Activated CD8-positive, alpha-beta memory T cell treated with anti-CD3 and anti-CD28 coated beads, Interleukin-2, amount 10 ng/mL, durations not matched to agents 7 days and 5 days (primary cell): ENCODE measurements around the gene PSMA6. TPM values are rescaled to one million over a fixed set of nuclear protein-coding genes. Genes with fewer than 3 reads are reported as not detected.

Experiments
- ATAC-seq: fragments of 150-1000 bp; cut with Tn5 transposase; one replicate; pipeline ENCODE4 v1.10.0; 2021; ENCODE audit warnings: moderate library complexity
- CTCF ChIA-PET: fragments of 350-600 bp; sonication (Branson Sonifier 250); formaldehyde crosslinking; loops from one replicate; lab custom pipeline; 2021; ENCODE audit warnings: antibody characterized with exemption; lab: Charles Lee
- DNase-seq: peaks from one replicate; pipeline ENCODE4 v3.0.0-alpha.2; 2020
- H3K27ac Mint-ChIP-seq: one replicate; pipeline ENCODE4 v1.8.0; 2021; ENCODE audit warnings: mild to moderate bottlenecking, mixed read lengths
- H3K27me3 Mint-ChIP-seq: one replicate; pipeline ENCODE4 v1.8.0; 2021; ENCODE audit warnings: mixed read lengths
- H3K36me3 Mint-ChIP-seq: one replicate; pipeline ENCODE4 v1.8.0; 2021; ENCODE audit warnings: mild to moderate bottlenecking, mixed read lengths
- H3K4me1 Mint-ChIP-seq: one replicate; pipeline ENCODE4 v1.8.0; 2021; ENCODE audit warnings: mixed read lengths
- H3K4me3 Mint-ChIP-seq: one replicate; pipeline ENCODE4 v1.8.0; 2021; ENCODE audit warnings: mild to moderate bottlenecking, moderate library complexity, mixed read lengths
- H3K9me3 Mint-ChIP-seq: one replicate; pipeline ENCODE4 v1.8.0; 2022; ENCODE audit warnings: low read depth, mixed read lengths
- total RNA-seq, 2 experiments: library from RNA; stranded (reverse); gene quantifications; one replicate each; pipeline ENCODE4 v1.2.3, GENCODE V29; 2021

Gene PSMA6
- total RNA-seq, 2 experiments from 2014 or later = 251 to 299 TPM

GRCh38 chr14:35255711-35256110 lies 36.5 kb upstream of the PSMA6 start:
- no peaks in the 10 kb centered on the region for H3K27me3 Mint-ChIP-seq
- peaks cover 14% of the 10 kb centered on the region for H3K36me3 Mint-ChIP-seq
- no peak for DNase-seq
- no peak overlapping the region for H3K4me3 Mint-ChIP-seq
- no peaks in the 10 kb centered on the region for H3K9me3 Mint-ChIP-seq
- no peak for ATAC-seq
- peaks cover 19% of the 10 kb centered on the region for H3K4me1 Mint-ChIP-seq
- CTCF ChIA-PET = no interaction called here
- no peak overlapping the region for H3K27ac Mint-ChIP-seq

DNA sequence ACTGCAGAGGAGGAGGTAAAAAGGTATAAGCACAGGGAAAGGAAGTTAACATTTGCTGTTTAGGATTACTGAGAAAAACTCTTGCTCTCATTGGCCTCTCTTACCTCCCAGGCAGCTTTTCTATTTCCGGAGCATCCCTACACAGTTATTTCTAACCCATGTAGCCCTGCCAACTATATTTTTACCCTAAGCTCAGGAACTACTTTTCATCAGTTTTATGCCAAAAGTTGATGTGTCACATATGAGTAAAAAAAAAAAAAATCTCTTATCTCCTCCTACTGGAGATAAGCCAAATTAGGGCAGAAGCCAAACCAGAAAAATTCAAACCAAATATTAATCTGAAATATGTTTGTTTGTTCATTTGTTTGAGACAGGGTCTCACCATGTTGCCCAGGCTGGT lies 34.4 kb upstream of the PSMA6 start:
- CTCF ChIA-PET = no interaction called here
- Mint-ChIP-seq H3K27ac (no peak overlapping the region), H3K27me3 (no peaks in the 10 kb centered on the region), H3K9me3 (no peaks in the 10 kb centered on the region), H3K4me1 (peaks cover 15% of the 10 kb centered on the region), H3K36me3 (peaks cover 13% of the 10 kb centered on the region), H3K4me3 (no peak overlapping the region)
- ATAC-seq (no peak), DNase-seq (no peak)

DNA sequence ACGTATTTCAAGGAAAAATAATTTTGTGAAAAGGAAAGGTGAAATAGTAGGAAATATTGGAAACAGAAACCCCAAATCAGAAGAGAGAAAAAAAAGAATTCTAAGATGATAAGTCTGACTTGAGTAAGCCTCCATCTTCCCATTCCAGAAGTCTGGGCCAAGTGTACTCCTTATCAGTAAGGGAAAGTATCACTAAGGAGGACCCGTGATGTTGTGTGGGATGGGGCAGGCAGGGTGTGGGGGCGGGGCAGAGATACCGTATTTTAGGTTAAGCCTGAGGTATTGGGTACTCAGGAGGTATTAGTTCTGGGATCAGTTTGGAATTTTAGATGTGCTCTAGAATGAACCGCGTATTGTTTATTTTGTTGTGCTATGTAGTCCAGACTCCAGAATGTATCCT lies 33.8 kb upstream of the PSMA6 start:
- CTCF ChIA-PET = interaction anchor here (0.6 kb wide), 1 partner anchor 10 kb away, joined by 3 read pairs; no protein-coding TSS in a partner anchor
- DNase-seq (no peak), ATAC-seq (no peak)
- Mint-ChIP-seq H3K4me3 (no peak overlapping the region), H3K27ac (no peak overlapping the region), H3K4me1 (peaks cover 15% of the 10 kb centered on the region), H3K9me3 (no peaks in the 10 kb centered on the region), H3K36me3 (peaks cover 13% of the 10 kb centered on the region), H3K27me3 (no peaks in the 10 kb centered on the region)

DNA sequence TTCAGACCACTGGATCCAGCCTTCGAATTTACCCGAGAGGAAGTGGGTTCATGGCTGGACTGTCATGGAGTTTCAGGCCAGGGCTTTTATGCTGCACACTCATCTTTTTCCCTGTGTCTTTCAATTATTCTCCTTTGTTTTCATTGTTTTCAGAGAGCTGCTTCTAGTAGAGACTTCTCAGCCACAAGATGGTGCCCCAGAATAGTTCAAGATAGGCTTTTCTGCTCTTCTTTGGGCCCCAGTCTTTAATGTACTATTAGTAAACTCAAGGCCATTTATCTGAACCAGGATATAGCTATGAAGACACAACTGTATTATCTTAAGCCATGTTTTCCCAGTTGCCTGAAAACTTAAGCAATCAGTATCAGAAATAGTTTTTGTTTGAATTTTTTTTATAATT lies 30.4 kb upstream of the PSMA6 start:
- no peaks in the 10 kb centered on the region for H3K27me3 Mint-ChIP-seq
- ATAC-seq (no peak), DNase-seq (no peak)
- peaks cover 1% of the 10 kb centered on the region for H3K4me1 Mint-ChIP-seq
- no peak overlapping the region for H3K4me3 Mint-ChIP-seq
- H3K9me3 Mint-ChIP-seq = no peaks in the 10 kb centered on the region
- CTCF ChIA-PET = interaction anchor here (0.7 to 1.5 kb wide), 2 partner anchors 31 to 144 kb away, joined by 3 to 5 read pairs; partner anchors contain the start of gene PSMA6
- H3K36me3 Mint-ChIP-seq = peaks cover 14% of the 10 kb centered on the region
- no peak overlapping the region for H3K27ac Mint-ChIP-seq

GRCh38 chr14:35262436-35262835 lies 29.7 kb upstream of the PSMA6 start:
- DNase-seq (no peak), ATAC-seq (no peak)
- peaks cover 16% of the 10 kb centered on the region for H3K36me3 Mint-ChIP-seq
- no peaks in the 10 kb centered on the region for H3K4me1 Mint-ChIP-seq
- H3K4me3 Mint-ChIP-seq = no peak overlapping the region
- H3K27ac Mint-ChIP-seq = no peak overlapping the region
- CTCF ChIA-PET = interaction anchor here (0.7 to 1.5 kb wide), 3 partner anchors 30 to 143 kb away, joined by 3 to 5 read pairs (median 3); partner anchors contain the start of gene PSMA6
- no peaks in the 10 kb centered on the region for H3K27me3 Mint-ChIP-seq
- no peaks in the 10 kb centered on the region for H3K9me3 Mint-ChIP-seq

GRCh38 chr14:35268946-35269345 lies 23.2 kb upstream of the PSMA6 start:
- CTCF ChIA-PET = no interaction called here
- Mint-ChIP-seq H3K27ac (no peak overlapping the region), H3K9me3 (no peaks in the 10 kb centered on the region), H3K36me3 (peaks cover 14% of the 10 kb centered on the region), H3K4me1 (no peaks in the 10 kb centered on the region), H3K27me3 (no peaks in the 10 kb centered on the region), H3K4me3 (no peak overlapping the region)
- ATAC-seq (no peak), DNase-seq (no peak)

- ATAC-seq = no peak
- H3K4me3 Mint-ChIP-seq = no peak overlapping the region
- H3K9me3 Mint-ChIP-seq = no peaks in the 10 kb centered on the region
- H3K27me3 Mint-ChIP-seq = no peaks in the 10 kb centered on the region
- H3K4me1 Mint-ChIP-seq = no peaks in the 10 kb centered on the region
- peaks cover 12% of the 10 kb centered on the region for H3K36me3 Mint-ChIP-seq
- no peak overlapping the region for H3K27ac Mint-ChIP-seq
- no peak for DNase-seq
- CTCF ChIA-PET = interaction anchor here (0.9 to 1.5 kb wide), 2 partner anchors 9 to 45 kb away, joined by 3 to 7 read pairs; no protein-coding TSS in a partner anchor
Observed at GRCh38 chr14:35274805-35275204, 17.4 kb upstream of the PSMA6 start.

DNA sequence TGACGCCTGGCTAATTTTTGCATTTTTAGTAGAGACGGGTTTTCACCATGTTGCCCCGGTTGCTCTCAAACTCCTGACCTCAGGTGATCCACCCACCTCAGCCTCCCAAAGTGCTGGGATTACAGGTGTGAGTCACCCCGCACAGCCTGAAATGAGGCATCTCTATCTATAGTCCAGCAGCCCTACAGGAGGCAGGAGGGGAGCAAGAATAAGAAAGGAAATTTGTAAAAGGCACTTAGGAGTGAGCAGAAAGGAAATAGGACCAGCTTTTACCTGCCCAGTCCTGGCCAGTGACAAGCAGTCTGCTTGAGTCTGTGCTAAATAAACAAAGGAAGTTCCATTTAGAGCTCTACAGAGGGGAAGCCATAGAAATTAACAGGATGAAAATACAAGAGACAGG lies 15.0 kb upstream of the PSMA6 start:
- Mint-ChIP-seq H3K36me3 (peaks cover 14% of the 10 kb centered on the region), H3K27ac (no peak overlapping the region), H3K4me3 (no peak overlapping the region), H3K4me1 (no peaks in the 10 kb centered on the region), H3K27me3 (no peaks in the 10 kb centered on the region), H3K9me3 (no peaks in the 10 kb centered on the region)
- CTCF ChIA-PET = no interaction called here
- ATAC-seq (no peak), DNase-seq (no peak)

DNA sequence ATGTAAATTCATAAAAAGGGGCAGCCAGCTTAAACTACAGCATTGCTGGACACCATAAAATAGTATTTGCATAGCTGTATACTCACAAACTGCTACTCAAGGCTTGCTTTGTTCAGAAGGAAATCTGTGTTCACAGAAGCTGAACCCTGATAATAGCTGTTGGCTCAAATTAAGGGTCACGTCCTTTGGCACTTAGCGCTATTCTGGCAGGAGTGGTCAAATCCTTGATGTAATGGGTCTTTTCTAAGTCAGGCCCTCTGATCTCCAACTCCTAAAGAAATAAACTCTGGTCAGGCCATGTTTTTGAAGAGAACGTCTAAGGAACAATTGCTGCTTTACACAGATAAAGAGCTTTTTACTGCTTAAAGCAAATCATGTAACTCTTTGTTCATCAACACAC lies 12.8 kb upstream of the PSMA6 start:
- Mint-ChIP-seq H3K4me1 (peaks cover 2% of the 10 kb centered on the region), H3K9me3 (no peaks in the 10 kb centered on the region), H3K4me3 (no peak overlapping the region), H3K27ac (no peak overlapping the region), H3K36me3 (peaks cover 15% of the 10 kb centered on the region), H3K27me3 (no peaks in the 10 kb centered on the region)
- ATAC-seq = no peak
- CTCF ChIA-PET = no interaction called here
- DNase-seq = no peak

DNA sequence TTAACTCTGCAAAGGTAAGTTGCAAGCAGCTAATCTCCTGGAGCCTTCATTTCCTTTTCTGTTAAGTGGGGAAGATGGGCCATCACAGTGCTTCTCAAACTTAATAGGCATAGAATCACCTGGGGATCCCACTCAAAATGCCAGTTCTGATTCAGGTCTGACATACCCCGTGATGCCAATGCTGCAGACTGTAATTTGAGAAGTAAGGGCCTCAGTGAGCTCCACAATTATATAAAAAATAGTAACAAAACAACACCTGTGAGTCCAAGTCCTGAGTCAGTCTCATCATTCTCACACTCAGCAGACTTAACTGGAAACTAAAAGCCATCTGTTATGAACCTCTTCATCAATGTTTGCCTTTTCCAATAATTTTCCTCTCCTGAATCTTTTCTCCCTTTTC lies 10.8 kb upstream of the PSMA6 start:
- Mint-ChIP-seq H3K4me1 (peaks cover 21% of the 10 kb centered on the region), H3K9me3 (no peaks in the 10 kb centered on the region), H3K27ac (no peak overlapping the region), H3K4me3 (no peak overlapping the region), H3K27me3 (no peaks in the 10 kb centered on the region), H3K36me3 (peaks cover 17% of the 10 kb centered on the region)
- CTCF ChIA-PET = interaction anchor here (1.1 to 1.2 kb wide), 2 partner anchors 51 to 122 kb away, joined by 3 read pairs; no protein-coding TSS in a partner anchor
- DNase-seq = no peak
- no peak for ATAC-seq

- DNase-seq = no peak
- peaks cover 35% of the 10 kb centered on the region for H3K4me1 Mint-ChIP-seq
Observed at GRCh38 chr14:35284506-35284905, 7.7 kb upstream of the PSMA6 start.

GRCh38 chr14:35285168-35286002 lies 6.8 kb upstream of the PSMA6 start:
- H3K4me1 Mint-ChIP-seq = peaks cover 40% of the 10 kb centered on the region
- peak overlapping the region; percentile 94 for H3K27ac Mint-ChIP-seq
- CTCF ChIA-PET = interaction anchor here (0.7 to 3.2 kb wide), 9 partner anchors 10 to 140 kb away, joined by 3 to 17 read pairs (median 3); partner anchors contain the start of gene NFKBIA

More at GRCh38 chr14:35284506-35284905, 7.7 kb upstream of the PSMA6 start:
- H3K27ac Mint-ChIP-seq = peak overlapping the region; percentile 94
- CTCF ChIA-PET = interaction anchor here (0.7 to 1.7 kb wide), 6 partner anchors 10 to 139 kb away, joined by 3 to 7 read pairs (median 3); no protein-coding TSS in a partner anchor
- no peak for ATAC-seq
- no peak overlapping the region for H3K4me3 Mint-ChIP-seq
- H3K36me3 Mint-ChIP-seq = peaks cover 16% of the 10 kb centered on the region
- H3K9me3 Mint-ChIP-seq = no peaks in the 10 kb centered on the region
- H3K27me3 Mint-ChIP-seq = no peaks in the 10 kb centered on the region

DNA sequence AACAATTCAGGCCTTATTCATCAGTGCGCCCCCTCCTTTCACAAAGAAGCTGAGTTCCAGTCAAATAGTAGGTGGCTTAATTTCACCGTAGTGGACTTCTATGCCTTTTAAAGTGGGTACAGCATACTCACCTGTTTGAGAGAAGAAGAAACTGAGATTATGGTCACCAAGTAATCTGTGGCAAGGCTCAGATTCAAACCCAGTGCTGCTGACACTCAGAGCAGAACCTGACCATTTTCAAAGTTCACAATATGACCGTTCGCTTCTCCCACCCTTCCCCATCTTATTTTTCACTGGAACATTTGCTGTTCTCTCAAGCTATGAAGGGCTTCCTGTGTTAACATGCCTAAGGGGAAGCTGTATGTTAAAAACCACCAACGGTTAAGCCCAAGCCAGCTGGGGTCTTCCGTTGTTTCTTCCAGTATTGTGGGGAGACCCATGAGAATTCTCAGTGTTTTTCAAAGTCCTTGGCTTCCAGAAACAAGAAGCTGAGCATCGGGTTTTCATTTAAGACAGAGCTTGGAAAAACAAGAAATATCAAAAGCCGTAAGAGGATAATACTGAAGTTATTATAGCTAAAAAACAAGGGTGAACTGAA lies 6.1 kb upstream of the PSMA6 start:
- H3K4me3 Mint-ChIP-seq = peak overlapping the region; percentile 57
- CTCF ChIA-PET = interaction anchor here (1.0 to 3.2 kb wide), 8 partner anchors 10 to 130 kb away, joined by 3 to 17 read pairs (median 5); partner anchors contain the start of gene NFKBIA
- DNase-seq (no peak), ATAC-seq (peak; percentile 20)
- H3K27ac Mint-ChIP-seq = peak overlapping the region; percentile 94
- H3K36me3 Mint-ChIP-seq = peaks cover 11% of the 10 kb centered on the region
- H3K4me1 Mint-ChIP-seq = peaks cover 43% of the 10 kb centered on the region
- H3K9me3 Mint-ChIP-seq = no peaks in the 10 kb centered on the region
- H3K27me3 Mint-ChIP-seq = no peaks in the 10 kb centered on the region

More at GRCh38 chr14:35285168-35286002, 6.8 kb upstream of the PSMA6 start:
- DNase-seq (peak; percentile 58), ATAC-seq (peak; percentile 81)
- H3K36me3 Mint-ChIP-seq = peaks cover 16% of the 10 kb centered on the region
- peak overlapping the region; percentile 57 for H3K4me3 Mint-ChIP-seq
- no peaks in the 10 kb centered on the region for H3K9me3 Mint-ChIP-seq
- H3K27me3 Mint-ChIP-seq = no peaks in the 10 kb centered on the region
